Measurements from ENCODE around the gene NSMF. TPM values are rescaled to one million over a fixed set of nuclear protein-coding genes. Genes with fewer than 3 reads are reported as not detected.

NSMF gene
- total and polyA plus RNA-seq, 2 of the 8 experiments (the other 6 are each of a cell fraction or from before 2014, with no cell fraction given), result 56.7 to 65.1 TPM

DNA sequence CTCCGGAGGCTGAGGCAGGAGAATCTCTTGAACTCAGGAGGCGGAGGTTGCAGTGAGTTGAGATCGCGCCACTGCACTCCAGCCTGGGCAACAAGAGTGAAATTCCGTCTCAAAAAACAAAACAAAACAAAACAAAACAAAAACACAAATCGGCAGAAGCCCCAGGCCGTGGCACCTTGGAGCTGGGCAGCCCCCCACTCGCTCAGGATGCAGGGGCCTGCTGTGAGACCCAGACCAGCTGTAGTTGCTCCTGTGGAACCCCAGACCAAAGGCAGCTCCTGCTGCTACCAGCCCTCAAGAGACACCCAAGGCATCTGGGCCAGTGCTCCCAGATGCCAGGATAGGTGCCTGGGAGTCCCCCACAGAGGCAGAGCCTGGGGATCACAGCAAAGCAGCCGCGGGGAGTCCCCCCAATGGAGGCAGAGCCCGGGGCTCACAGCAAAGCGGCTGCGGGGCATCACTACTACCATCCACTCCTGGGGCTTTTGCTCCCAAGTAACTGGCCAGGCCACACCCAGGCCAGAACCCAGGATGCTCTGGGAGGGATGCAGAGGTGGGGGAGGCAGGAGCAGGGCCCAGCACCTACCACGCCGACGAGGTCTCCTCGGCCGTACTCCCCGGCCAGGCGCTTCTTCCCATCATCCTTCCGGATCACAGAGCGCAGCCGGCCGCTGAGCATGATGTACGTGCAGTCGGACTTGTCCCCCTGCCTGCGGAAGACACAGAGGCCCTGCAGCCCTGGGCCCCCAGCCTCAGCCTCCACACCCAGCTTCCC lies 37.7 kb upstream of the NSMF start:
- Histone ChIP-seq H3K9me3 (ENCODE audit: insufficient read depth in 2 of 2, low read depth in 1 of 2, low read length in 1 of 2) (peaks cover 0 to 19% of the 10 kb centered on the region in 2 experiments; a peak in 1 of 4 replicates), H3K4me1 (replicated peaks in 1 of 4; ENCODE audit: control insufficient read depth in 3 of 4, insufficient read depth in 4 of 4, low read length in 3 of 4) (no peaks in the 10 kb centered on the region), H3K79me2 (ENCODE audit: control insufficient read depth in 1 of 2, insufficient read depth in 2 of 2, low read length in 2 of 2) (no peaks in the 10 kb centered on the region), H2BK120ac (replicated peaks; ENCODE audit: low read depth, low read length) (no peak overlapping the region), H3K4me3 (ENCODE audit: extremely low read depth in 1 of 4, insufficient read depth in 2 of 4, low read depth in 3 of 4, low read length in 4 of 4) (no peak overlapping the region), H3K79me1 (ENCODE audit: low read depth, low read length) (no peaks in the 10 kb centered on the region), H3K27me3 (replicated peaks in 1 of 4; ENCODE audit: control insufficient read depth in 3 of 4, extremely low read depth in 1 of 4, insufficient read depth in 3 of 4, low read length in 3 of 4) (no peaks in the 10 kb centered on the region; a peak in 1 of 7 replicates), H3K27ac (ENCODE audit: low read depth, low read length) (no peak overlapping the region), H2BK12ac (ENCODE audit: low read depth, low read length) (no peak overlapping the region), H2AFZ (ENCODE audit: low read length) (no peak overlapping the region), H3K36me3 (ENCODE audit: control insufficient read depth in 2 of 4, insufficient read depth in 4 of 4, low read length in 3 of 4) (no peaks in the 10 kb centered on the region), H4K5ac (ENCODE audit: insufficient read length, low read depth, low read length) (no peak overlapping the region), H2BK5ac (ENCODE audit: low read depth, low read length) (no peak overlapping the region), H2AK5ac (ENCODE audit: low read depth, low read length) (no peak overlapping the region), H4K20me1 (replicated peaks in 1 of 2; ENCODE audit: control insufficient read depth in 1 of 2, insufficient read depth in 2 of 2, low read length in 2 of 2) (peaks cover 0 to 7% of the 10 kb centered on the region in 2 experiments), H4K91ac (replicated peaks; ENCODE audit: insufficient read length, low read length) (no peak overlapping the region), H3K4me2 (ENCODE audit: insufficient read depth in 1 of 2, low read depth in 2 of 2, low read length in 2 of 2) (no peak overlapping the region), H2BK20ac (ENCODE audit: low read length) (no peak overlapping the region), H3K23me2 (ENCODE audit: low read depth, low read length) (no peaks in the 10 kb centered on the region; the same call in 1 of the 2 replicates), H2BK15ac (ENCODE audit: low read length) (no peak overlapping the region), H3K14ac (ENCODE audit: insufficient read length) (no peak overlapping the region), H3K18ac (ENCODE audit: extremely low read depth, low read length) (no peak overlapping the region), H3K56ac (replicated peaks; ENCODE audit: insufficient read length, low read depth, low read length) (no peak overlapping the region), H4K8ac (ENCODE audit: extremely low read depth, insufficient read depth, low read length) (peak overlapping the region; percentile 89), H3K9ac (replicated peaks in 1 of 4; ENCODE audit: extremely low read depth in 1 of 4, low read depth in 3 of 4, low read length in 3 of 4) (no peak overlapping the region), H3K23ac (ENCODE audit: insufficient read length) (no peak overlapping the region), H3K4ac (replicated peaks; ENCODE audit: insufficient read length, low read depth, low read length) (no peak overlapping the region)
- FAIRE-seq (no peak), DNase-seq (ENCODE audit: low read depth in 1 of 2, low spot score in 2 of 2) (no peak)
- 91% methylated on average over 22 of the region's 27 CpGs; no CpG with 5 or more reads in 1 of the 2 experiments for WGBS, 2 experiments (ENCODE audit: extremely low coverage in 1 of 2, insufficient coverage in 1 of 2, insufficient read length in 1 of 2, insufficient replicate concordance in 2 of 2, low coverage in 1 of 2, low lambda C conversion rate in 2 of 2, missing lambda C conversion rate in 1 of 2)
- TF ChIP-seq SAP30 (IDR thresholded peaks at IDR 0.05; ENCODE audit: insufficient read depth, insufficient replicate concordance, low read length) (no peak), TEAD4 (IDR thresholded peaks at IDR 0.05; ENCODE audit: low read depth, low read length) (no peak), BCL11A (IDR thresholded peaks at IDR 0.05; ENCODE audit: low read depth in 2 of 2, low read length in 2 of 2) (no peak), TAF7 (optimal IDR thresholded peaks at IDR 0.05; ENCODE audit: borderline replicate concordance, low read depth, low read length) (no peak), HDAC6 (IDR thresholded peaks at IDR 0.05; ENCODE audit: low read depth, low read length) (no peak), POLR2AphosphoS5 (IDR thresholded peaks at IDR 0.05; ENCODE audit: low read depth, low read length) (no peak), CREB1 (IDR thresholded peaks at IDR 0.05) (no peak), BRCA1 (IDR thresholded peaks at IDR 0.05; ENCODE audit: low read depth, low read length) (no peak)
- POLR2A ChIA-PET (ENCODE audit: partially characterized antibody), result interaction anchor here (0.7 kb wide), 1 partner anchor 185 kb away, joined by 3 read pairs; no protein-coding TSS in a partner anchor
- CTCF ChIA-PET (ENCODE audit: partially characterized antibody), result interaction anchor here (1.3 to 1.4 kb wide), 2 partner anchors 10 to 18 kb away, joined by 3 to 4 read pairs; no protein-coding TSS in a partner anchor

All from H1 (cell line).